Mesothelial cell of epicardium (in vitro differentiated cells): ENCODE data around the gene FCHSD2. TPM values are rescaled to one million over a fixed set of nuclear protein-coding genes. Genes with fewer than 3 reads are reported as not detected.

Experiments
- DNase-seq, 2 experiments: peaks; one replicate each; pipeline ENCODE4 v3.0.0; 2021; ENCODE audit warnings: low spot score in 2 of 2; ENCODE audit not compliant: unreplicated experiment in 2 of 2
- H3K27ac Mint-ChIP-seq: 2 replicates; pipeline ENCODE4 v1.8.0; 2021; ENCODE audit warnings: mixed read lengths
- H3K27me3 Mint-ChIP-seq: 2 replicates; pipeline ENCODE4 v1.8.0; 2021; ENCODE audit warnings: low read depth, mixed read lengths
- H3K36me3 Mint-ChIP-seq: 2 replicates; pipeline ENCODE4 v1.8.0; 2021; ENCODE audit warnings: mixed read lengths
- H3K4me1 Mint-ChIP-seq: 2 replicates; pipeline ENCODE4 v1.8.0; 2021; ENCODE audit warnings: mixed read lengths
- H3K4me3 Mint-ChIP-seq: 2 replicates; pipeline ENCODE4 v1.8.0; 2021; ENCODE audit warnings: mild to moderate bottlenecking, moderate library complexity, mixed read lengths
- H3K9me3 Mint-ChIP-seq: 2 replicates; pipeline ENCODE4 v1.8.0; 2021; ENCODE audit warnings: mixed read lengths
- total RNA-seq: library from RNA; stranded (reverse); gene quantifications from 3 replicates; pipeline ENCODE4 v1.2.1, GENCODE V29; 2021
- TF ChIP-seq, protein P1 (sequence below): fragments of 200-600 bp; sonication (generic); IDR thresholded peaks from one replicate; pipeline ENCODE4 v1.5.0; 2021; ENCODE audit warnings: antibody characterized with exemption; ENCODE audit not compliant: unreplicated experiment

The FCHSD2 gene
- total RNA-seq, 1 donor from 2014 or later = 33.8 TPM

GRCh38 chr11:73121692-73122091 is 20.4 kb downstream of the FCHSD2 start:
- Mint-ChIP-seq H3K4me3 (no peak overlapping the region), H3K4me1 (peaks cover 3% of the 10 kb centered on the region), H3K9me3 (peaks cover 12% of the 10 kb centered on the region), H3K27ac (no peak overlapping the region), H3K27me3 (no peaks in the 10 kb centered on the region), H3K36me3 (peaks cover 21% of the 10 kb centered on the region)
- TF ChIP-seq, protein P1, sequence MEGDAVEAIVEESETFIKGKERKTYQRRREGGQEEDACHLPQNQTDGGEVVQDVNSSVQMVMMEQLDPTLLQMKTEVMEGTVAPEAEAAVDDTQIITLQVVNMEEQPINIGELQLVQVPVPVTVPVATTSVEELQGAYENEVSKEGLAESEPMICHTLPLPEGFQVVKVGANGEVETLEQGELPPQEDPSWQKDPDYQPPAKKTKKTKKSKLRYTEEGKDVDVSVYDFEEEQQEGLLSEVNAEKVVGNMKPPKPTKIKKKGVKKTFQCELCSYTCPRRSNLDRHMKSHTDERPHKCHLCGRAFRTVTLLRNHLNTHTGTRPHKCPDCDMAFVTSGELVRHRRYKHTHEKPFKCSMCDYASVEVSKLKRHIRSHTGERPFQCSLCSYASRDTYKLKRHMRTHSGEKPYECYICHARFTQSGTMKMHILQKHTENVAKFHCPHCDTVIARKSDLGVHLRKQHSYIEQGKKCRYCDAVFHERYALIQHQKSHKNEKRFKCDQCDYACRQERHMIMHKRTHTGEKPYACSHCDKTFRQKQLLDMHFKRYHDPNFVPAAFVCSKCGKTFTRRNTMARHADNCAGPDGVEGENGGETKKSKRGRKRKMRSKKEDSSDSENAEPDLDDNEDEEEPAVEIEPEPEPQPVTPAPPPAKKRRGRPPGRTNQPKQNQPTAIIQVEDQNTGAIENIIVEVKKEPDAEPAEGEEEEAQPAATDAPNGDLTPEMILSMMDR = no peak
- no peak for DNase-seq

DNA sequence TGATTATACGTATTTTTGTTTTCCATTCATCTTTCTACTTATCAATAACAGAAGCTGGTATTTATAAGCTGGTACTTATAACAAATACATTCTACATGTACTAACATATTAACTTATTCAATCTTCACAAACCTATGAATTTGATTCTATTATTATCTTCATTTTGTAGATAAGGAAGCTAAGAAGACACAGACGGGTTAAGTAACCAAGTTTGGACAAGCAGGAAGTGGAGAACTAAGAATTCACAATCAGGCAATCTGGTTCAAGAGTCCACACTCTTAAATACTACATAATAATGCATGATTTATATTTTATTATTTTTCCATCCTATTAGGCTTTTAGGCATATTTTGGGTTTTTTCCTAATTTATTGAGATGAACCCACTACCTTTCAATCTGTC is 25.0 kb downstream of the FCHSD2 start:
- DNase-seq = no peak
- Mint-ChIP-seq H3K27ac (no peak overlapping the region), H3K27me3 (no peaks in the 10 kb centered on the region), H3K4me3 (no peak overlapping the region), H3K9me3 (peaks cover 18% of the 10 kb centered on the region), H3K4me1 (peaks cover 3% of the 10 kb centered on the region), H3K36me3 (peaks cover 31% of the 10 kb centered on the region)
- TF ChIP-seq, protein P1 = no peak

DNA sequence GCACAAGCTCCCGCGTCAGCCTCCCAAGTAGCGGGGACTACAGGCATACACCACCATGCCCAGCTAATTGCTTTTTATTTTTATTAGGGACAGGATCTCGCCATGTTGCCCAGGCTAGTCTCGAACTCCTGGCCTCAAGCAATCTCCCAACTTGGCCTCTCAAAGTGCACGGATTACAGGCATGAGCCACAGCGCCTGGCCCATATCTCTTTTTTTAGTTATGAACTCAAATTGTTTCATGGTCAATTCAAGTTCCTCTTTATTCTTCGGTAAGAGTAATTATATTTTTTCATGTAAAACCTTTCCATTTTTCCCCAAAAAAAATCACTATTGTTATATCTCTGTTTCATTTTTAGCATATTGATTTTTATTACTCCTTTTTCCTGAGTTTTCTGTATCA is 25.5 kb downstream of the FCHSD2 start:
- Mint-ChIP-seq H3K4me1 (peaks cover 3% of the 10 kb centered on the region), H3K4me3 (no peak overlapping the region), H3K36me3 (peaks cover 31% of the 10 kb centered on the region), H3K27me3 (no peaks in the 10 kb centered on the region), H3K27ac (no peak overlapping the region), H3K9me3 (peaks cover 21% of the 10 kb centered on the region)
- TF ChIP-seq, protein P1 = no peak
- no peak for DNase-seq

DNA sequence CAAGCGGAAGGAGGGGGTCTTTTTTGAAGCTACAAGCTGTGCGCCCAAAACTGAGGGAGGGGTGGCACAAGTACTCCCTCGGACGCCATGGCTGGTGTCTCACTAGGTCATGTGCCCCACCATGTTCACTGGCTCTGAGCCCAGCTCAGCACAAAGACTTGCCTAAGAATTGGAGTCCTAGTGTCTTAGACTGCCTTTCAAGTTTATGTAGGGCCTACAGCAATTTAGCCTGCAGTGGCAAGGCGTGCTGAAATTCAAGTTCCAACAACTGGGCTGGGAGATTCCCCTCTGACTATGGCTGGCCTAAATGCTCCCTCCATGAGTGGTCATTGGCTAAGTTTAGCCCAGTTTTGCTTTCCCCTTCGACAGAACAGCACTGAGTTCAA is 27.3 kb downstream of the FCHSD2 start:
- H3K4me3 Mint-ChIP-seq = no peak overlapping the region
- no peaks in the 10 kb centered on the region for H3K27me3 Mint-ChIP-seq
- H3K9me3 Mint-ChIP-seq = peaks cover 39% of the 10 kb centered on the region

DNA sequence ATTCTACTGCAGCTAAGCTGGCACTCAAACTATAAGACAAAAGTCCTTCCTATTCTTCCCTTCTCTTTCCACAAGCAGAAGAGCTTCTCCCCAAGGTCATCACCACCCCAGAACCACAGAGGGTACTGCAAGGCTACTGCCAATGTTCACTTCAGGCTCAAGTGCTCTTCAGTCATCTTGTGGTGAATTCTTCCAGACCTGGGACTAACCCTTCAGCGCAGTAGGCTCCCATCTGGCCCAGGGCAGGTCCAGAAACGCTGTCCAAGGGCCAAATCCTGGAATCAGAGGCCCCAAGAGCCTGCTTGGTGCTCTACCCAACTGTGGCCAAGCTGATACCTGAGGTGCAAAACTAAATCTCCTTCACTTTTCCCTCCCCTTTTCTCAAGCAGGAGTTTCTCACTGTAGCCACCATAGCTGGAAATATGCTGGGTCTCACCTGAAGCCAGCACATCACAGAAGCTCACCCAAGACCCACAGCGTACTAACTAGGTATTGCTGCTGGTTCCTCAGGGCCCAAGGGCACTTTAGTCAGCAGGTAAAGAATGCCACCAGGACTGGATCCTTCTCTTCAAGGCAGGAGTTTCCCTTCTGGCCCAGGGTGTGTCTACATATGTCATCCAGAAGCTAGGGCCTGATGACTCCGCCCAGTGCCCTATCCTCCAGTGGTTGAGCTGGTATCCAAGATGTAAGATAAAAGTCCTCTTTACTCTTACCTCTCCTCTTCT is 27.8 kb downstream of the FCHSD2 start:
- no peak for DNase-seq
- no peaks in the 10 kb centered on the region for H3K27me3 Mint-ChIP-seq
- H3K4me1 Mint-ChIP-seq = no peaks in the 10 kb centered on the region
- no peak overlapping the region for H3K27ac Mint-ChIP-seq
- no peak overlapping the region for H3K4me3 Mint-ChIP-seq
- TF ChIP-seq, protein P1 = no peak
- peaks cover 45% of the 10 kb centered on the region for H3K9me3 Mint-ChIP-seq
- peaks cover 43% of the 10 kb centered on the region for H3K36me3 Mint-ChIP-seq

More for the DNA sequence above, 27.3 kb downstream of the FCHSD2 start:
- TF ChIP-seq, protein P1 = no peak
- peaks cover 41% of the 10 kb centered on the region for H3K36me3 Mint-ChIP-seq
- H3K27ac Mint-ChIP-seq = no peak overlapping the region
- no peak for DNase-seq
- H3K4me1 Mint-ChIP-seq = no peaks in the 10 kb centered on the region

GRCh38 chr11:73113426-73113825 is 28.7 kb downstream of the FCHSD2 start:
- Mint-ChIP-seq H3K27me3 (no peaks in the 10 kb centered on the region), H3K9me3 (peaks cover 50% of the 10 kb centered on the region), H3K27ac (no peak overlapping the region), H3K36me3 (peaks cover 47% of the 10 kb centered on the region), H3K4me1 (no peaks in the 10 kb centered on the region), H3K4me3 (no peak overlapping the region)
- DNase-seq = no peak
- TF ChIP-seq, protein P1 = no peak
